ENCODE measurements around the gene EVC2. TPM values are rescaled to one million over a fixed set of nuclear protein-coding genes. Genes with fewer than 3 reads are reported as not detected.

The EVC2 gene
- total and polyA plus RNA-seq, 2 of the 4 experiments (the other 2 are of a cell fraction): 2.7 to 5.9 TPM

GRCh38 chr4:5712931-5713330, 4.6 kb upstream of the EVC2 start:
- intact Hi-C loops (cut with micrococcal nuclease): loop anchor here (2.0 kb wide), 1 partner anchor 78 kb away; no protein-coding TSS in a partner anchor
- Histone ChIP-seq H4K20me1 (ENCODE audit: insufficient read depth, low read length) (peaks cover 44% of the 10 kb centered on the region), H3K9ac (ENCODE audit: low read depth, low read length) (no peak overlapping the region), H3K9me3 (ENCODE audit: control insufficient read depth, insufficient read depth, low read length) (peaks cover 3% of the 10 kb centered on the region; the same call in 1 of the 2 replicates), H3K14ac (replicated peaks; ENCODE audit: low read depth, low read length) (no peak overlapping the region), H2AFZ (replicated peaks; ENCODE audit: low read length, poor library complexity) (no peak overlapping the region), H2BK5ac (ENCODE audit: low read depth, low read length, poor library complexity, severe bottlenecking) (no peak overlapping the region), H4K8ac (ENCODE audit: low read depth in 2 of 2, low read length in 2 of 2) (no peak overlapping the region), H3K79me1 (ENCODE audit: low read depth in 1 of 2, low read length in 2 of 2) (peaks cover 24 to 61% of the 10 kb centered on the region in 2 experiments; a peak in 3 of 4 replicates), H2AK9ac (replicated peaks; ENCODE audit: low read depth, low read length, poor library complexity) (no peak overlapping the region), H3K56ac (ENCODE audit: extremely low read depth, insufficient read depth, low read length) (no peak overlapping the region), H2BK15ac (ENCODE audit: low read depth, low read length) (no peak overlapping the region), H4K91ac (ENCODE audit: insufficient read depth, low read depth, low read length) (no peak overlapping the region), H2BK20ac (ENCODE audit: low read depth, low read length) (no peak overlapping the region), H3K27me3 (ENCODE audit: control insufficient read depth, insufficient read depth, low read length) (no peaks in the 10 kb centered on the region), H3K18ac (ENCODE audit: low read depth, low read length) (no peak overlapping the region), H3K9me1 (ENCODE audit: insufficient read depth, low read length) (peaks cover 25% of the 10 kb centered on the region), H3K4me1 (ENCODE audit: control insufficient read depth, insufficient read depth, low read length) (peaks cover 25% of the 10 kb centered on the region), H3K36me3 (ENCODE audit: control insufficient read depth, insufficient read depth, low read length) (no peaks in the 10 kb centered on the region), H4K5ac (ENCODE audit: low read depth, low read length) (no peak overlapping the region), H3K23ac (ENCODE audit: low read depth, low read length) (peak overlapping the region; percentile 19; the same call in 1 of the 2 replicates), H2BK120ac (ENCODE audit: low read depth, low read length) (no peak overlapping the region), H3K27ac (ENCODE audit: insufficient read depth, low read length) (no peak overlapping the region), H3K4me2 (ENCODE audit: low read depth, low read length) (peak overlapping the region; percentile 95; the same call in 1 of the 2 replicates), H2AK5ac (ENCODE audit: low read depth, low read length) (peak overlapping the region; percentile 74; the same call in 1 of the 2 replicates), H3K4ac (ENCODE audit: low read depth, low read length) (no peak overlapping the region), H3K4me3 (ENCODE audit: insufficient read depth, low read depth, low read length) (no peak overlapping the region)
- POLR2A ChIA-PET (ENCODE audit: unreplicated experiment): no interaction called here
- WGBS, 2 experiments (ENCODE audit: extremely low coverage in 2 of 2, insufficient read length in 1 of 2): 100% methylated on average over 1 of the region's 3 CpGs; no CpG with 5 or more reads in 1 of the 2 experiments
- ATAC-seq (ENCODE audit: low read depth) (no peak), DNase-seq (no peak)
- dilution Hi-C loops (cut with HindIII; ENCODE audit: low sequenced_read_pairs, unreplicated experiment): no loop called here
- in situ Hi-C loops (cut with MboI; ENCODE audit: low sequenced_read_pairs): no loop called here
- CTCF ChIA-PET: interaction anchor here (1.3 kb wide), 1 partner anchor 9 kb away, joined by 3 read pairs; no protein-coding TSS in a partner anchor
- BruUV-seq (replicated peaks): no TSS peak
- TF ChIP-seq CEBPB (IDR thresholded peaks at IDR 0.05; ENCODE audit: low read depth, low read length): no peak

Data from IMR-90 (cell line).